Esophagus muscularis mucosa (tissue), 3 donors: ENCODE measurements around the gene ARPC1A.
A peak's percentile ranks its signal among the peaks of the same experiment; 100 is the strongest.

ENCODE experiments used
- POLR2A ChIP-seq: fragments of 450-650 bp; IDR thresholded peaks from one replicate; pipeline ENCODE4 v1.6.1; 2017; ENCODE audit warnings: antibody characterized with exemption, moderate library complexity, mild to moderate bottlenecking, low read depth
- POLR2AphosphoS5 ChIP-seq, 2 donors: sonication (generic); formaldehyde crosslinking; IDR thresholded peaks; one replicate each; pipeline ENCODE4 v1.6.1; 2017; ENCODE audit warnings: antibody characterized with exemption in 2 of 2
- TF ChIP-seq, protein P1 (sequence below), 3 experiments: fragments of 200-600 bp in 2 of 3; fragments of 450-650 bp in 1 of 3; sonication (generic) in 2 of 3; IDR thresholded peaks; one replicate each; pipeline ENCODE4 v1.5.1; 2017 to 2019; ENCODE audit warnings: antibody characterized with exemption in 3 of 3, mild to moderate bottlenecking in 2 of 3, moderate library complexity in 1 of 3

DNA sequence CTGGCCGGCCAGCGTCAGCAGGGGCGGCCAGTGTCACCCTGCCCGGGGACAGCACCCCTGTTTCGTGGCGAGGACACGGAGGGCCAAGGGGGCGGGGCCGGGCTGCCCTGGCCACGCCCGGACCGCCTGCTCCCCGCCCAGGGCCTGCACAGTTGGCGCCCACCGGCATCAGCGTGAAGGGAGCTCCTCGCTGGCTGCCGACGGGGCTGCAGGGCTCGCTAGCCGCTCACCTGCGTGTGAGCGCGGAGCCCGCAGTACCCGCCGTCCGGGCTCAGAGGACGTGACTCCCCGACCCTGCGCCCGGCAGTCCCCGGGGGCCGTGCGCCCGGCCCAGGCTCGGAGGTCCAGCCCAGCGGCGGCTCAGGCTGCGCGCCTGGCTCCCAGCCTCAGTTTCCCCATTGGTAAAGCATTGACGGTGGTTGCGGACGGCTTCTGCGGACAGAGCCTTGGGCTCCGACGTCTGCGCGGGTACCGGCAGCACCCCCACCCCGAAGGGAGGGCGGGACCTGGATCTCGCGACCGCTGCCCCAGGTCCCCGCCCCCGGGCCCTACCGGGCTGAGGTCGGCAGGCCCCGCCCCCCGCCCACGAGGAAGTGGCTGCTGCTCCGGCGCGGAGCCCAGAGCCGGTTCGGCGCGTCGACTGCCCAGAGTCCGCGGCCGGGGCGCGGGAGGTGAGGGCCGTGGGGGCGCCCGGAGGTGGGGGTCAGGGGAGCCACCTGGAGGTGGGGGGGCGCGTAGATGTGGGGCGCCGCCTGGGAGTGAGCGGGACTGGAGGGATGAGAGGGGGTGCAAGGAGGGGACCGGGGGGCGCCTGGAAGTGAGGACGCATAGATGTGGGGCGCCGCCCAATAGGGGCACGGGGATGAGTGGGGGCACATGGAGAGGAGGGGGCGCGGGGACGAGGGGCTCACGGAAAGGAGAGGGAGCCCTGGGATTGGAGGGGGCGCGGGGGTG, 48.7 kb downstream of the ARPC1A start, which contains the start of gene ARPC1B:
- TF ChIP-seq, protein P1, sequence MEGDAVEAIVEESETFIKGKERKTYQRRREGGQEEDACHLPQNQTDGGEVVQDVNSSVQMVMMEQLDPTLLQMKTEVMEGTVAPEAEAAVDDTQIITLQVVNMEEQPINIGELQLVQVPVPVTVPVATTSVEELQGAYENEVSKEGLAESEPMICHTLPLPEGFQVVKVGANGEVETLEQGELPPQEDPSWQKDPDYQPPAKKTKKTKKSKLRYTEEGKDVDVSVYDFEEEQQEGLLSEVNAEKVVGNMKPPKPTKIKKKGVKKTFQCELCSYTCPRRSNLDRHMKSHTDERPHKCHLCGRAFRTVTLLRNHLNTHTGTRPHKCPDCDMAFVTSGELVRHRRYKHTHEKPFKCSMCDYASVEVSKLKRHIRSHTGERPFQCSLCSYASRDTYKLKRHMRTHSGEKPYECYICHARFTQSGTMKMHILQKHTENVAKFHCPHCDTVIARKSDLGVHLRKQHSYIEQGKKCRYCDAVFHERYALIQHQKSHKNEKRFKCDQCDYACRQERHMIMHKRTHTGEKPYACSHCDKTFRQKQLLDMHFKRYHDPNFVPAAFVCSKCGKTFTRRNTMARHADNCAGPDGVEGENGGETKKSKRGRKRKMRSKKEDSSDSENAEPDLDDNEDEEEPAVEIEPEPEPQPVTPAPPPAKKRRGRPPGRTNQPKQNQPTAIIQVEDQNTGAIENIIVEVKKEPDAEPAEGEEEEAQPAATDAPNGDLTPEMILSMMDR (IDR thresholded peaks at IDR 0.05) = no peak
- TF ChIP-seq POLR2AphosphoS5 (IDR thresholded peaks at IDR 0.05) = peak; percentile 31 to 83
- TF ChIP-seq POLR2A = no peak
